OCI-LY7 (cell line): ENCODE data around the gene SLC22A6. TPM values are rescaled to one million over a fixed set of nuclear protein-coding genes. Genes with fewer than 3 reads are reported as not detected.

Experiments
- BruUV-seq: library from RNA; stranded (reverse); fragments of 400-500 nt; replicated peaks from 2 replicates; lab custom pipeline; 2021; lab: Mats Ljungman, UMichigan
- CTCF ChIA-PET: fragments of 300-600 bp; sonication (Branson Sonifier 250); formaldehyde crosslinking; loops from one replicate; lab custom pipeline; 2022; ENCODE audit warnings: antibody characterized with exemption; ENCODE audit not compliant: unreplicated experiment; lab: Charles Lee
- POLR2A ChIA-PET: fragments of 300-600 bp; sonication (Branson Sonifier 250); formaldehyde crosslinking; loops from one replicate; lab custom pipeline; 2022; ENCODE audit warnings: antibody characterized with exemption; lab: Charles Lee
- DNase-seq: peaks from one replicate; pipeline ENCODE4 v3.0.0-alpha.2; 2015; ENCODE audit warnings: low spot score
- H2AFZ ChIP-seq: fragments of 200-600 bp; sonication (generic), shearing (Covaris generic); 2 replicates; pipeline ENCODE4 v1.6.1; 2014; ENCODE audit warnings: mild to moderate bottlenecking, antibody characterized with exemption, low read length, moderate library complexity
- H3K27ac ChIP-seq: fragments of 200-600 bp; sonication (generic); 2 replicates; pipeline ENCODE4 v1.5.1; 2014; ENCODE audit warnings: mixed run types, low read depth, mild to moderate bottlenecking, moderate library complexity, low read length, inconsistent platforms; ENCODE audit not compliant: poor library complexity, severe bottlenecking
- H3K36me3 ChIP-seq: fragments of 200-600 bp; sonication (generic); 2 replicates; pipeline ENCODE4 v1.6.1; 2014; ENCODE audit warnings: mild to moderate bottlenecking, antibody characterized with exemption, low read length, moderate library complexity, mixed read lengths; ENCODE audit not compliant: insufficient read depth
- H3K4me1 ChIP-seq: fragments of 200-600 bp; sonication (generic); 2 replicates; pipeline ENCODE4 v1.5.1; 2014; ENCODE audit warnings: mild to moderate bottlenecking, low read length; ENCODE audit not compliant: insufficient read depth, poor library complexity, severe bottlenecking
- H3K4me2 ChIP-seq: fragments of 200-600 bp; sonication (generic); 2 replicates; pipeline ENCODE4 v1.6.1; 2014; ENCODE audit warnings: mild to moderate bottlenecking, low read length
- H3K4me3 ChIP-seq: fragments of 200-600 bp; sonication (generic); 2 replicates; pipeline ENCODE4 v1.5.1; 2014; ENCODE audit warnings: mild to moderate bottlenecking, low read depth, low read length; ENCODE audit not compliant: poor library complexity, severe bottlenecking
- H3K79me2 ChIP-seq: fragments of 200-600 bp; sonication (generic); 2 replicates; pipeline ENCODE4 v1.6.1; 2016; ENCODE audit warnings: low read depth, mild to moderate bottlenecking, low read length, moderate library complexity, mixed read lengths; ENCODE audit not compliant: insufficient read depth
- H3K9me2 ChIP-seq: fragments of 200-600 bp; sonication (generic); 2 replicates; pipeline ENCODE4 v1.6.1; 2016; ENCODE audit warnings: mild to moderate bottlenecking, low read length, mixed read lengths; ENCODE audit not compliant: insufficient read depth
- H3K9me3 ChIP-seq: fragments of 200-600 bp; sonication (generic); 2 replicates; pipeline ENCODE4 v1.6.1; 2014; ENCODE audit warnings: mild to moderate bottlenecking, mixed run types, low read length, mixed read lengths
- H4K20me1 ChIP-seq: fragments of 200-600 bp; sonication (generic); 2 replicates; pipeline ENCODE4 v1.6.1; 2014; ENCODE audit warnings: mild to moderate bottlenecking, antibody characterized with exemption, low read length, moderate library complexity, mixed read lengths; ENCODE audit not compliant: insufficient read depth
- EZH2phosphoT487 ChIP-seq: fragments of 200-600 bp; sonication (generic); IDR thresholded peaks from 2 replicates; pipeline ENCODE4 v1.6.1; 2018; ENCODE audit warnings: low read depth, borderline replicate concordance, mild to moderate bottlenecking, mixed run types, antibody characterized with exemption, low read length, moderate library complexity, mixed read lengths
- intact Hi-C: fragments of 100-400 bp; cut with micrococcal nuclease; formaldehyde crosslinking; loops from one replicate; pipeline ENCODE4 v1.10.0; 2022; ENCODE audit not compliant: unreplicated experiment
- total RNA-seq, 2 experiments: library from RNA; depleted of rRNA in 1 of 2; stranded (reverse); fragments of >200 nt in 1 of 2; shearing (Covaris generic) in 1 of 2; gene quantifications; 2 replicates each; pipeline ENCODE4 v1.2.3, GENCODE V29; 2014 to 2022
- TF ChIP-seq, protein P1 (sequence below): fragments of 200-600 bp; sonication (generic); conservative IDR thresholded peaks from 2 replicates; pipeline ENCODE4 v1.5.1; 2014; ENCODE audit warnings: mild to moderate bottlenecking, antibody characterized with exemption, low read length, moderate library complexity, mixed read lengths

Gene SLC22A6
- total RNA-seq, 2 experiments from 2014 or later: not detected

DNA sequence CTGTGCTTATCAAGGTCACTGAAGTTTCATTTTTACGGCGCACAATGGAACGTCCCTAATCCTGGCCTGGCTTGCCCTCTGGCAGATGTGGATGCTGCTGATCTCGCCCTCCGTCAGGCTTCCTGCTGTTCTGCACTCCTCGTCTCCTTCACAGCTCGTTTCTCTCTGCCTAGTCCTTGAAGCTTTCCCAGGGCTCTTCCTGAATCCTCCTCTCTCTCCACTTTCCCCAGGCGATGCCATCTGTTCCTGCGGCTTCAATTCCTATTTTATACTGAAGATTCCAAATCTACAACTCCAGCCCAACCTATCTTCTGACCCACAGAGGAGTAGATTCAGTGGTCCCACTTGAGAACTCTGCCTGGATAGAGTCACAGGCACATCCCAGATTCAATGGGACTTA is 16.7 kb upstream of the SLC22A6 start:
- H2AFZ ChIP-seq: no peak overlapping the region
- no peaks in the 10 kb centered on the region for H3K9me3 ChIP-seq
- CTCF ChIA-PET: no interaction called here
- no peak overlapping the region for H3K4me2 ChIP-seq
- intact Hi-C loops: no loop called here
- H4K20me1 ChIP-seq: no peaks in the 10 kb centered on the region; the same call in 1 of the 2 replicates
- H3K4me1 ChIP-seq: no peaks in the 10 kb centered on the region
- no peaks in the 10 kb centered on the region for H3K9me2 ChIP-seq
- no TSS peak for BruUV-seq
- H3K36me3 ChIP-seq: no peaks in the 10 kb centered on the region
- TF ChIP-seq, protein P1, sequence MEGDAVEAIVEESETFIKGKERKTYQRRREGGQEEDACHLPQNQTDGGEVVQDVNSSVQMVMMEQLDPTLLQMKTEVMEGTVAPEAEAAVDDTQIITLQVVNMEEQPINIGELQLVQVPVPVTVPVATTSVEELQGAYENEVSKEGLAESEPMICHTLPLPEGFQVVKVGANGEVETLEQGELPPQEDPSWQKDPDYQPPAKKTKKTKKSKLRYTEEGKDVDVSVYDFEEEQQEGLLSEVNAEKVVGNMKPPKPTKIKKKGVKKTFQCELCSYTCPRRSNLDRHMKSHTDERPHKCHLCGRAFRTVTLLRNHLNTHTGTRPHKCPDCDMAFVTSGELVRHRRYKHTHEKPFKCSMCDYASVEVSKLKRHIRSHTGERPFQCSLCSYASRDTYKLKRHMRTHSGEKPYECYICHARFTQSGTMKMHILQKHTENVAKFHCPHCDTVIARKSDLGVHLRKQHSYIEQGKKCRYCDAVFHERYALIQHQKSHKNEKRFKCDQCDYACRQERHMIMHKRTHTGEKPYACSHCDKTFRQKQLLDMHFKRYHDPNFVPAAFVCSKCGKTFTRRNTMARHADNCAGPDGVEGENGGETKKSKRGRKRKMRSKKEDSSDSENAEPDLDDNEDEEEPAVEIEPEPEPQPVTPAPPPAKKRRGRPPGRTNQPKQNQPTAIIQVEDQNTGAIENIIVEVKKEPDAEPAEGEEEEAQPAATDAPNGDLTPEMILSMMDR: no peak
- TF ChIP-seq EZH2phosphoT487: no peak
- no peaks in the 10 kb centered on the region for H3K79me2 ChIP-seq
- H3K27ac ChIP-seq: no peak overlapping the region
- H3K4me3 ChIP-seq: no peak overlapping the region
- DNase-seq: no peak
- POLR2A ChIA-PET: interaction anchor here (0.6 kb wide), 1 partner anchor 991 kb away, joined by 4 read pairs; no protein-coding TSS in a partner anchor

DNA sequence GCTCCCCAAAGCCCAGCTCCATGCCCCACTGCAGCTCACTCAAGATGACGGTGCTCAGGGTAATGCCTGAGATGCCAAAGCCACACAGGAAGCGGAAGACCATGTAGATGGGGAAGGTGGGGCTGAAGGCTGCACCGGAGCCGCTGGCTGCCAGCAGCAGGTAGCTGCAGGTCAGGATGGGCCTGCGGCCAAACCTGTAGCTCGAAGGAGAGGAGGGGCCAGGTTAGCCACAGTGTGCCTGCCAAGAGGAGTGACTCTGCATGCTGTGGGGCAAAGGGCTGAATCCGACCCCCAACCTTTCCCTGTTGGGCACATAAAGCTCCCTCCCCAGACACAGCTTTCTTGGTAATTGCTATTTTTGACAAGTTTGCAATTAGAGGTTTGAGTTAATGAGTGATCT is 14.9 kb upstream of the SLC22A6 start:
- no TSS peak for BruUV-seq
- intact Hi-C loops: no loop called here
- H2AFZ ChIP-seq: no peak overlapping the region
- CTCF ChIA-PET: no interaction called here
- H3K4me2 ChIP-seq: no peak overlapping the region
- no peaks in the 10 kb centered on the region for H3K36me3 ChIP-seq
- TF ChIP-seq EZH2phosphoT487: no peak
- TF ChIP-seq, protein P1: no peak
- no peaks in the 10 kb centered on the region for H3K9me2 ChIP-seq
- no peaks in the 10 kb centered on the region; the same call in 1 of the 2 replicates for H4K20me1 ChIP-seq
- no peaks in the 10 kb centered on the region for H3K79me2 ChIP-seq
- no peak overlapping the region for H3K27ac ChIP-seq
- no peak for DNase-seq
- no peaks in the 10 kb centered on the region for H3K9me3 ChIP-seq
- no peaks in the 10 kb centered on the region for H3K4me1 ChIP-seq
- H3K4me3 ChIP-seq: no peak overlapping the region
- POLR2A ChIA-PET: no interaction called here

DNA sequence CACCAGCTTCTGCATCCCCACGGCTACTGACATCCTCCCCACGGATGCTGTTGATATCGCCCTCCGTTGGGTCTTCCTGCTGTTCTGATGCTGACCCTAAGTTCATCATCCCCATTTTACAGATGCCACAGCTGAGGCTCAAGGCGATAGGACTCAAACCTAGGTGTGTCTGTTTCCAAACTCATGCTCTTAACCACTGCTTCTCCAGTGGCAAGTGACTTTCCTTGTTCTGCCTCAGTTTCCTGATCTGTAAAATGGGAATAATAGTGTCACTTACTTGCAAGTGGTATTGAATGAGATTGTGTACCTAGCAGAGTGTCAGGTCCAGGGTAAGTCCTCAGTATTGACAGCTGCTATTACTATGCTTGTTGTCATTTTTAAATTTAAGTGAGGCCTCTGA is 14.4 kb upstream of the SLC22A6 start:
- intact Hi-C loops: no loop called here
- CTCF ChIA-PET: no interaction called here
- no peaks in the 10 kb centered on the region; the same call in 1 of the 2 replicates for H4K20me1 ChIP-seq

More for the DNA sequence above, 14.4 kb upstream of the SLC22A6 start:
- Histone ChIP-seq H3K79me2 (no peaks in the 10 kb centered on the region), H3K9me3 (no peaks in the 10 kb centered on the region), H3K9me2 (no peaks in the 10 kb centered on the region), H3K27ac (no peak overlapping the region), H3K4me2 (no peak overlapping the region), H3K36me3 (no peaks in the 10 kb centered on the region), H2AFZ (no peak overlapping the region), H3K4me1 (no peaks in the 10 kb centered on the region), H3K4me3 (no peak overlapping the region)
- no peak for DNase-seq
- no TSS peak for BruUV-seq
- POLR2A ChIA-PET: no interaction called here
- TF ChIP-seq, protein P1: no peak
- no peak for TF ChIP-seq EZH2phosphoT487
